ENCODE results near the gene PCDHGA5.
"Not testable (repeated sequence)": the region's sequence is repeated elsewhere in the genome, so short reads cannot be mapped to it uniquely, and the experiment has no call there.

PCDHGA5 gene

GRCh38 chr5:141387557-141388311 is 23.8 kb downstream of the PCDHGA5 start, which contains the start of gene PCDHGB4:
Gene PCDHGB4 (plus strand): TSS chr5:141387698. CDS start chr5:141387885, 187 bp downstream.
- DNase-seq (ENCODE audit: low read depth), result not testable (repeated sequence)

DNA sequence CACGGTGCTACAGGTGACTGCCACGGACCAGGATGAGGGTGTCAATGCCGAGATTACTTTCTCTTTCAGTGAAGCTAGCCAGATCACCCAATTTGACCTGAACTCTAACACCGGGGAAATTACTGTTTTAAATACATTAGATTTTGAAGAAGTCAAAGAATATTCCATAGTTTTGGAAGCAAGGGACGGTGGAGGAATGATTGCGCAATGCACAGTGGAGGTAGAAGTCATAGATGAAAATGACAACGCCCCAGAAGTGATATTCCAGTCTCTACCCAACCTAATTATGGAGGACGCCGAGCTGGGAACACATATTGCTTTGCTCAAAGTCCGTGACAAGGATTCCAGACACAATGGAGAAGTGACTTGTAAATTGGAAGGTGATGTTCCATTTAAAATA is 24.7 kb downstream of the PCDHGA5 start:
- no peak for DNase-seq (ENCODE audit: low read depth)

DNA sequence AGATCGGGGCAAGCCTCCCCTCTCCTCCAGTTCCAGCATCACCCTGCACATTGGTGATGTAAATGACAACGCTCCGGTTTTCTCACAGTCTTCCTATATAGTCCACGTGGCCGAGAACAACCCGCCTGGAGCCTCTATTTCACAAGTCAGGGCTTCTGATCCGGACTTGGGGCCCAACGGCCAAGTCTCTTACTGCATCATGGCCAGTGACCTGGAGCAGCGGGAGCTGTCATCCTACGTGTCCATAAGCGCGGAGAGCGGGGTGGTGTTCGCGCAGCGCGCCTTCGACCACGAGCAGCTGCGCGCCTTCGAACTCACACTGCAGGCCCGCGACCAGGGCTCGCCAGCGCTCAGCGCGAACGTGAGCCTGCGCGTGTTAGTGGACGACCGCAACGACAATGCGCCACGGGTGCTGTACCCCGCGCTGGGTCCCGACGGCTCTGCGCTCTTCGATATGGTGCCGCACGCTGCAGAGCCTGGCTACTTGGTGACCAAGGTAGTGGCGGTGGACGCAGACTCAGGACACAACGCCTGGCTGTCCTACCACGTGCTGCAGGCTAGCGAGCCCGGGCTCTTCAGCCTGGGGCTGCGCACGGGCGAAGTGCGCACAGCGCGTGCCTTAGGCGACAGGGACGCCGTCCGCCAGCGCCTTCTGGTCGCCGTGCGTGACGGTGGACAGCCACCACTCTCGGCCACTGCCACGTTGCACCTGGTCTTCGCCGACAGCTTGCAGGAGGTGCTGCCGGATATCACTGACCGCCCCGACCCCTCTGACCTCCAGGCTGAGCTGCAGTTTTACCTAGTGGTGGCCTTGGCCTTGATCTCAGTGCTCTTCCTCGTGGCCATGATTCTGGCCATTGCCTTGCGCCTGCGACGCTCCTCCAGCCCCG is 25.4 kb downstream of the PCDHGA5 start:
- no peak for DNase-seq (ENCODE audit: low read depth)

DNA sequence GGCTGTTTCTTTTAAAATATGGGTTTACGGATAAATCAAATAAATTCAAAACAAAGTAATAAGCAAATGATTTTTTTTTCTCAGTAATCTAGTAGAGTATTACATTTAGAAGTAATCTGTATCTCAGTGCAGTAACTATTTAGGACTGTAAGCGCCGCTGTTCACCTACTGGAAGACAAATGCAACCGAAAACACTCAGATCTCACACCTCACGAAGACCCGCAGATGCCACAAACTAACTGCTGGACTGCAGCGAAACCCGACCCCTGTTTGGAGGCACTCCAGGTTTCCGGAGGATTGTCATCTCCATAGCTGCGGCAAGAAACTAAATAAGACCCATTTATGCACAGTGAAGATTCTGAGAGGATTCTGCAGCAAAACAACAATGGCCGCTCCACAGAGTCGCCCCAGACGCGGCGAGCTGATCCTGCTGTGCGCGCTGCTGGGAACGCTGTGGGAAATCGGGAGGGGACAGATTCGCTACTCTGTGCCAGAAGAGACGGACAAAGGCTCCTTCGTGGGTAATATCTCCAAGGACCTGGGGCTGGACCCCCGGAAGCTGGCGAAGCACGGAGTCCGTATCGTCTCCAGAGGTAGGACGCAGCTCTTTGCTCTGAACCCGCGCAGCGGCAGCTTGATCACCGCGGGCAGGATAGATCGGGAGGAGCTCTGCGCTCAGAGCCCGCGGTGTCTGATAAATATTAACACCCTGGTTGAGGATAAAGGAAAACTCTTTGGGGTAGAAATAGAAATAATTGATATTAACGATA is 28.7 kb downstream of the PCDHGA5 start, which contains the start of gene PCDHGA8:
Gene PCDHGA8, plus strand, starts transcription at position 205 of the 770 bp plus-strand sequence. Its CDS starts 181 bp downstream, at position 386.
- DNase-seq (ENCODE audit: low read depth), result no peak

- DNase-seq (ENCODE audit: low read depth), result no peak
These were observed 29.3 kb downstream of the PCDHGA5 start for GRCh38 chr5:141393267-141393666.

GRCh38 chr5:141394401-141395187 is 30.6 kb downstream of the PCDHGA5 start:
- not testable (repeated sequence) for DNase-seq (ENCODE audit: low read depth)

- not testable (repeated sequence) for DNase-seq (ENCODE audit: low read depth)
These were observed 34.0 kb downstream of the PCDHGA5 start, which contains the start of gene PCDHGB5 for GRCh38 chr5:141397756-141398551. Gene PCDHGB5 (plus strand): TSS chr5:141397947. CDS start chr5:141398128, 181 bp downstream.

DNA sequence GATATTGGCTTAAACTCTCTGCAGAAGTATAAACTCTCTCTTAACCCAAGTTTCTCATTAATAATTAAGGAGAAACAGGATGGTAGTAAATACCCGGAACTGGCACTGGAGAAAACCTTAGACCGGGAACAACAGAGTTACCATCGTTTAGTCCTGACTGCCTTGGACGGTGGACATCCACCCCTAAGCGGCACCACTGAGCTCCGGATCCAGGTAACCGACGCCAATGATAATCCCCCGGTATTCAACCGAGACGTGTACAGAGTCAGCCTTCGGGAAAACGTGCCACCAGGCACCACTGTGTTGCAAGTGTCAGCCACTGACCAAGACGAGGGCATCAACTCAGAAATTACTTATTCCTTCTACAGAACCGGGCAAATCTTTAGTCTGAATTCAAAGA is 34.6 kb downstream of the PCDHGA5 start:
- DNase-seq (ENCODE audit: low read depth), result no peak

GRCh38 chr5:141399555-141400258 is 35.7 kb downstream of the PCDHGA5 start:
- no peak for DNase-seq (ENCODE audit: low read depth)

DNA sequence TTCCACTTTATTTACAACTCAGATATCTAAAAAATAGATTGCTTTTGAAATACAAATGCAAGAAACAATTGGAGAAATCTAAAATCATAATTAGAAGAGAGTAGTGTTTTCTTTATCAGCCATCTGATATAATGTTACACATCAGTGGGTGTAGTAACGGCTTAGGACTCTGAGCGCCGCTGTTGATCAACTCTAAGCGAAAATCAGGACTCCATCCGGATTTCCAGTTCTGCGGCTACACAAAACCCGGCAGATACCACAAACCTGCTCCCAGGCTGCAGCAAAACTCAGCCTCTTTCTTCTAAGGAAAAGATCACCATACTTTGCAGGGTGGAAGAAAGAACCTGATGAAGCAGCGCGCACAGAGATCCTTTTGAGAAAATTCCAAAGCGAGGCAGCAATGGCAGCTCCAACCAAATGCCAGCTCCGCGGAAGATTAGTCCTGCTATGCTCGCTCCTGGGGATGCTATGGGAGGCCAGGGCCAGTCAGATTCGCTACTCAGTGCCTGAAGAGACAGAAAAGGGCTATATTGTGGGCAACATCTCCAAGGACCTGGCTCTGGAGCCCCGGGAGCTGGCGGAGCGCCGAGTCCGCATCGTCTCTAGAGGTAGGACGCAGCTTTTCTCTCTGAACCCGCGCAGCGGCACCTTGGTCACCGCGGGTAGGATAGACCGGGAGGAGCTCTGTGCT is 38.7 kb downstream of the PCDHGA5 start, which contains the start of gene PCDHGA9:
Gene PCDHGA9, plus strand, starts transcription at position 226 of the 691 bp plus-strand sequence. Its CDS starts 175 bp downstream, at position 401.
- DNase-seq (ENCODE audit: low read depth), result no peak

GRCh38 chr5:141403387-141403786 is 39.4 kb downstream of the PCDHGA5 start:
- no peak for DNase-seq (ENCODE audit: low read depth)

GRCh38 chr5:141407790-141408505 is 44.0 kb downstream of the PCDHGA5 start, which contains the start of gene PCDHGB6:
Gene PCDHGB6 (plus strand): TSS chr5:141408021. CDS start chr5:141408203, 182 bp downstream.
- not testable (repeated sequence) for DNase-seq (ENCODE audit: low read depth)

DNA sequence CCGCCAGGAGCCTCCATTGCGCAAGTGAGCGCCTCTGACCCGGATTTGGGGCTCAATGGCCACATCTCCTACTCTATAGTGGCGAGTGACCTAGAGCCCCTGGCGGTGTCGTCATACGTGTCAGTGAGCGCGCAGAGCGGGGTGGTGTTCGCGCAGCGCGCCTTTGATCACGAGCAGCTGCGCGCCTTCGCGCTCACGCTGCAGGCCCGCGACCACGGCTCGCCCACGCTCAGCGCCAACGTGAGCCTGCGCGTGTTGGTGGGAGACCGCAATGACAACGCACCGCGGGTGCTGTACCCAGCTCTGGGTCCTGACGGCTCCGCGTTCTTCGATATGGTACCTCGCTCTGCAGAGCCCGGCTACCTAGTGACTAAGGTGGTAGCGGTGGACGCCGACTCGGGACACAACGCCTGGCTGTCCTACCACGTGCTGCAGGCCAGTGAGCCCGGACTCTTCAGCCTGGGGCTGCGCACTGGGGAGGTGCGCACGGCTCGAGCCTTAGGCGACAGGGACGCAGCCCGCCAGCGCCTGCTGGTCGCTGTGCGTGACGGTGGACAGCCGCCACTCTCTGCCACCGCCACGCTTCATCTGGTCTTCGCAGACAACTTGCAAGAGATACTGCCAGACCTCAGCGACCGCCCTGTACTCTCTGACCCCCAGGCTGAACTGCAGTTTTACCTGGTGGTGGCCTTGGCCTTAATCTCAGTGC is 45.8 kb downstream of the PCDHGA5 start:
- no peak for DNase-seq (ENCODE audit: low read depth)

DNA sequence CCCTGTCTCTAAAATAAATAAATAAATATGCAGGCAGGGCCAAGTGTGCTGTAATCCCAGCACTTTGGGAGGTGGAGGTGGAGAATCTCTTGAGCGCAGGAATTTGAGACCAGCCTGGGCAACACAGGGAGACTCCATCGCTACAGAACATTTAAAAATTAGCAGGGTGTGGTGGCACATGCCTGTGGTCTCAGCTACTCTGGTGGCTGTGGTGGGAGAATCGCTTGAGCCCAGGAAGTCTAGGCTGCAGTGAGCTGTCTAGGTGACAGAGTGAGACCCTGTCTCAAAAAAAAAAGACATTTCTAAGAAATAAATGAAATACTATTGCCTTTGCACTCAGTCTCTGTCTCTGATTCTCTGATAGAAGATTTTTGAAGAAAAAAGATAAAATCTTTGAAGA is 47.6 kb downstream of the PCDHGA5 start:
- no peak for DNase-seq (ENCODE audit: low read depth)

DNA sequence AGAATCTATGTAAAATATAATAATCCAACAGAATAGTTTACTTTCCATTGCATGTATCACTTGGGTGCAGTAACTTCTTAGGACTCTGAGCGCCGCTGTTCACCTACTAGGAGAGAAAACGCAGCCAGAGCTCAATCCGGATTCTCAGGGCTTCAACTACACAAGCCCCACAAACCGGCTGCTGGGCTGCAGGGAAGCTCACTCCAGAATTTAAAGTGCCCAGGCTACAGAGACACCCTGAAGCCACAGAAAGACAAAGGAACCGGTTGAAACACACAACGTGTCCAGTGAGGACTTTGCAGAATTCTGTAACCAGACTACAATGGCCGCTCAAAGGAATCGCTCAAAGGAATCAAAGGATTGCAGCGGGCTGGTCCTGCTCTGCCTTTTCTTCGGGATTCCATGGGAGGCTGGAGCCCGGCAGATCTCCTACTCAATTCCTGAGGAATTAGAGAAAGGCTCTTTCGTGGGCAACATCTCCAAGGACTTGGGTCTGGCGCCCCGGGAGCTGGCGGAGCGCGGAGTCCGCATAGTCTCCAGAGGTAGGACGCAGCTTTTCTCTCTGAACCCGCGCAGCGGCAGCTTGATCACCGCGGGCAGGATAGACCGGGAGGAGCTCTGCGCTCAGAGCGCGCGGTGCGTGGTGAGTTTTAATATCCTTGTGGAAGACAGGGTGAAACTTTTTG is 49.0 kb downstream of the PCDHGA5 start, which contains the start of gene PCDHGA10:
Gene PCDHGA10, plus strand, starts transcription at position 134 of the 686 bp plus-strand sequence. Its CDS starts 189 bp downstream, at position 323.
- DNase-seq (ENCODE audit: low read depth), result no peak

DNA sequence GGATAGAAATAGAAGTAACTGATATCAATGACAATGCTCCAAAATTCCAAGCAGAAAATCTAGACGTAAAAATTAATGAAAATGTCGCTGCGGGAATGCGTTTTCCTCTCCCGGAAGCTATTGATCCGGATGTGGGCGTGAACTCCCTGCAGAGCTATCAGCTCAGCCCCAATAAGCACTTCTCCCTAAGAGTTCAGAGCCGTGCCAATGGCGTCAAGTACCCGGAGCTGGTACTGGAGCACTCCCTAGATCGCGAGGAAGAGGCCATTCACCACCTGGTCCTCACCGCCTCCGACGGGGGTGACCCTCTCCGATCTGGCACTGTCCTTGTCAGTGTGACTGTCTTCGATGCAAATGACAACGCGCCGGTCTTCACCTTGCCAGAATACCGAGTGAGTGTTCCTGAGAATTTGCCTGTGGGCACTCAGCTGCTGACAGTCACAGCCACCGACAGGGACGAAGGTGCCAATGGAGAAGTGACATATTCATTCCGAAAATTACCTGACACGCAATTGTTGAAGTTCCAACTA is 49.6 kb downstream of the PCDHGA5 start:
- DNase-seq (ENCODE audit: low read depth), result no peak
